NCI-H2029 (cell line): ENCODE data around the gene SPRYD4.
"Not testable (repeated sequence)": the region's sequence is repeated elsewhere in the genome, so short reads cannot be mapped to it uniquely, and the experiment has no call there.

Experiments
- DNase-seq: peaks from one replicate; lab custom pipeline; 2025; lab: John Stamatoyannopoulos, UW

Gene SPRYD4

DNA sequence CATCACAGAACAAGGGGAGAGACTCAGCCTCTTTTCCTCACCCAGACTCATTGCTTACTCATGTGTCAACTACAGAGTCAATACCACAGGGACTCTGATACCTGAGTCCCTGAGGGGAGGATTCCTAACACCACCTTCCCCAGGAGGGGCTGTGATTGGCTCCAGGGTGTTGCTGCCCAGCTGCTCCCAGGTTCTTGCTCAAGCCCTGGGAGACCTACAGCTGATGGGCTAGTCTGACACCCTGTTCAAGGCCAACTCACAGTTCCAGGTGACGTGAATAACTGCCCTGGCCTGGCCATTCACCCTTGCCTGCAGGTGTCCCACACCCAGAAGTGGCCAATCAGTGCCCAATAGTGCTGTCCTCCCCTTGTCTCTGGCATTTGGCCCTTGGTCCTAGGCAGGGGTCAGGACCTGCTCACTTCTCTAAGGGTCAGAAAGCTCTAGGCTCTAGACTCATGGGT is 8.6 kb downstream of the SPRYD4 start:
- DNase-seq, result no peak

DNA sequence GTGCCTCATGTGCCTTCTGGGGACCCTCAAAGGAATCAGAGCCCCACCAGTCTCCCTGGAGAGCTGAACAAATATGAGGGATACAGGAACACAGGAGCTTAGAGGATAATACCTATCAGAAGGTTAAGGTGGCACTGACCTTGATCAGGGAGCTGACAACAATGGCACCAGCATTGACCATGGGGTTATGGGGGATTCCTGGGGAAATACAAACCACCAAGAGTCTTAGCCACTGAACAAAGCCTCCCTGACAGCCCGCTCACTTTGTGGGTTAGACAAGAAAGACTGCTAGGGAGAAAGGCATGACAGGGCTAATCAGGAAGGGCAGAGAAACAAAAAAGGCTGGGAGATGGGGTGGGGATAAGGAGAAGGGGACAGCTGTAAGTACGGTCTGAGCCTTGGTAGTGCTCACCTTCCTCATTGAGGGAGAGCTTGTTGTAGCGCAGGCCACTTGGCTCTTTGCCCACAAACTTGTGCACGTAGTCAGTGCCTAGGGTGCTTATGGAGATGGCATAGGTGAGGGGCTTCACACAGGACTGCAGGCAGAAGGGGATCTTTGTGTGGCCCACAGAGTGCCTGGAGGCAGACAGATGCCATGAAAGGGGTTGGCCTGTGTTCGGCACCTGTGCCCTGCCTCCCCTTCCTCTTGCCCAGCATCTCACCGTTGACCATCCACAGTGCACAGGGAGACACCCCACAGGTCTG is 9.3 kb downstream of the SPRYD4 start:
- DNase-seq, result no peak

DNA sequence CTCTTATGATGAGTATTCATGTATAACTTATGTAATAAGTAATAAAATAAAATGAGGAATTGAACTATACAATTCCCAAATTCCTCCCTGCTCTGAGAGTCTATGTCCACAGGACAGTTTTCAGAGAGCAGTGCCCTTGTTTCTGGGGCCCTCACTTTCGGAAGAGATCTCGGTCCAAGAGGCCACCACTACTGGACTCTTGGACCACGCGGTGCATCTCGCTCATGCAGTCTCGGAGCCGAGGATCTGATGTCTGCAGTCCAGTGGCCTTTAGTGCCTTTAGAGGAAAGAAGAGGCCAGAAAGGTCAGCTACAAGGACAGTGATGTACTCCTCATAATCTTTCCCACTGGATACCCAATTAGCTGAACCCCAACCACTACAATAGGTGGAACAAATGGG is 11.2 kb downstream of the SPRYD4 start:
- no peak for DNase-seq

DNA sequence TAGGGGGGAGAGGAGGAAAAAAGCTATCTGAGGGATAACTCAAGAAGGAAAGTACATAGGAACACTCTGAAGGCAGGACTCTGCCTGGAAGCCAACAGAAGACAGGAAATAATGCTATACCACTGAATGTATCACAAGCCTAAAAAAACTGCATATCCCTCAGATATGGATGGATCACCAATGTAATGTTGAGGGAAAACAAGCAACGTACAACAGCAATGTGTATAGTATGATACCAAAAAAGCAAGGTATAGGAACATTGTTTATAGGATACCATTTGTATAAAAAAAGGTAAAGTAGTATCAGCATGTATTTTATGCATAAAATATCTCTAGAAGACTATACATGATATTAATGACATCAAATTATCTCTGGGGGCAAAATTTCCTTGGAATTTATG is 16.2 kb downstream of the SPRYD4 start:
- no peak for DNase-seq

DNA sequence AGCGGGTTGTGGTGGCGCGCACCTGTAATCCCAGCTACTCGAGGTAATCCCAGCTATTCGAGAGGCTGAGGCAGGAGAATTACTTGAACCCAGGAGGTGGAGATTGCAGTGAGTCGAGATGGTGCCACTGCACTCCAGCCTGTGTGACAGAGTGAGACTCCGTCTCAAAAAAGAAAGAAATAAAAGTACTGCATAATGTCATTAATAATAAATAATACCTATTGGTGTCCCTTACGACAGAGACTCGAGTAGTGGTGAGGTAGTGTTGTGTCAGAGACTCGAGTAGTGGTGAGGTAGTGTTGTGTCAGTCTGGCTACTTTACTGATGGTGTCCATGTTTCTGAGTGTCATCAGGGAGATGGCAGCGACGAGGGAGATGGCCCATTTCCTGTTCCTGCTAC is 18.3 kb downstream of the SPRYD4 start:
- DNase-seq, result no peak

DNA sequence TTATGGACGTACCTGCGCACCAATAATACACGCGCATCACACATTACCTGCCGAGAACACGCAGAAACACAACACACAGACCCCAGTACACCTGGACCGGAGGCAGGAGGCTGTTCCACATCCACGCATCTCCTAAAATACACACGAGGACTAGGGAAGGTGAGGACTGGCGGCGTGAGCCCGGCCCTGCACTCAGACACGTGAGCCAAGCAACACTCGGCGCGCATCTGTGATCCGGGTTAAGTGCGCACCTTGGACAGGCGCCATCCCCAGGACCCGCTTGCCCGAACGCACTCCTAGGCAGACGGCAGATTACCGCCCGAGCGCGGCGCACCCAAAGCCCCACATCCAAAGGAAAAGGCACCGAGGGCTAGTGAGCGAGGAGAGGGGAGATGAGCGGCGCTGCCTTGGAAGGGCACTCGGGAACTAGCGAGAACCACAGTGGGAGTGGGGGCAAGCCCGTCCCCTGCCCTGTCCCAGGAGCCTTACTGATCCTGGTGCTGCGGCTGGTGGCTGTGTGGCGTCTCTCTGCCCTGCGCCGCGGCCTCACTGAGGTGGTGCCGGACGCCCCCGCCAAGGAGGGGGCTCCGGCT is 19.2 kb downstream of the SPRYD4 start:
- DNase-seq, result peak; percentile 25

DNA sequence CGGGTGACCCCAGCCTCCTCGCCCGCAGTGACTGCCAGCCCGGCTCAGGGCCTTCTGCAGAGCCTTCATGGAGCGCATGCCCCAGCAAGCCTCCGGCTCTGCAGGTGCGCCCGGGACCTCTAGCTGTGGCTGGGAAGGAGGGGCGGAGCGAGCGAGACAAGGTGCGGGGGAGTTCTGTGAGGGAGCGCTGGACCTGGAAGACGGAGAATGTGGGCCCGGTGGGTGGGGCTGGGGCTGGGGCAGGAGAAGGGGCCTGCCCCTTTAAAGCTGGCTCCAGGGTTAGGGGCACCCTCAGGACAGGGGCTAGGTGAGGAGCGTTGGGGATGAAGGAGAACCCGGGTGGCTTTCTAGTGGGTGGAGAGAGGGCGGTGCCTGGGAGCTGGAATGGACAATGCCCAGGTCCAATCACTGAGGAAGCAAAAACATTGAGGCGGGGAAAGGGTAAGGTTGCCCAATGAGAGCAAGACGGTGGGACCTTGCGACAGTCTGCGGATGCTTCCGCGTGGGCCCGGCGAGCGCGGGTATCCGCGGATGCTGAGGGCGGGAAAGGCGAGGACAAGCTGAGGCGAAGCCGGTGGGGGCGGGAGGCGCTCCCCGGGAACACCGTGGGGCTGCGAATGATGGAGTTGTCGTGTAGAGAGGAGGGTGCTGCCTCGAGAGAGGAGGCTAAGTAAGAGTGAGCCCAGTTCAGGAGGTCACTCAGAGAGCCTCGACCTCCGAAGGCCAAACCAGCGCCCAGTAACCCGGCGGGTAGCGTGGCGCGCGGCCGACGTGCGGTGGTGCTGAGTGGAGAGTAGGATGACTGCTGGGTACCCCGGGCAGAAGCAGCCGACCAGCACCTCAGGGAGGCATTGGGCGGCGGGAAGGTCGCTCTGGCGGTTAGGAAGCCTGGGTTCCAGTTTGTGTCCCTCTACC is 19.9 kb downstream of the SPRYD4 start, which contains the start of gene GLS2:
GLS2 (minus strand) TSS at position 121 of the 915 bp plus-strand sequence; CDS start at position 78, 43 bp downstream.
- peak; percentile 88 for DNase-seq

DNA sequence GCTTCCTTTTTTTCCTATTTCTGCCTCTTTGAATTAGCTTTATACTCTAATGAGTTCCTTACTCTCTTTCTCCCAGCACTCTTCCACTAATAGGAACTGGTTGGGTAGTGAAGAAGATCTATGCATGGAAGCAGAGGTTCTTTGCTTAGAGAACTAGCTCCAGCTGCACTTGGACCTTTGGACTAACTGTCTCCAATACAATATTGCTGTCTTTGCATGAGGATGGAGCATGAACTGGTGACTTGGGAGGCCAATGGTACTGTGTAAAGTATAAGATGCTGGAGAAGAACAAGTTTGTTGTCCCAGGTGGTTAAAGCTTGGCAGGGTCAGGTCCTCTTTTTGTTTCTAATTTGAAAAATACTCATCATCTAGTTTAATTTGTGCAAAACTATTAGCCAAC is 22.0 kb downstream of the SPRYD4 start:
- no peak for DNase-seq

DNA sequence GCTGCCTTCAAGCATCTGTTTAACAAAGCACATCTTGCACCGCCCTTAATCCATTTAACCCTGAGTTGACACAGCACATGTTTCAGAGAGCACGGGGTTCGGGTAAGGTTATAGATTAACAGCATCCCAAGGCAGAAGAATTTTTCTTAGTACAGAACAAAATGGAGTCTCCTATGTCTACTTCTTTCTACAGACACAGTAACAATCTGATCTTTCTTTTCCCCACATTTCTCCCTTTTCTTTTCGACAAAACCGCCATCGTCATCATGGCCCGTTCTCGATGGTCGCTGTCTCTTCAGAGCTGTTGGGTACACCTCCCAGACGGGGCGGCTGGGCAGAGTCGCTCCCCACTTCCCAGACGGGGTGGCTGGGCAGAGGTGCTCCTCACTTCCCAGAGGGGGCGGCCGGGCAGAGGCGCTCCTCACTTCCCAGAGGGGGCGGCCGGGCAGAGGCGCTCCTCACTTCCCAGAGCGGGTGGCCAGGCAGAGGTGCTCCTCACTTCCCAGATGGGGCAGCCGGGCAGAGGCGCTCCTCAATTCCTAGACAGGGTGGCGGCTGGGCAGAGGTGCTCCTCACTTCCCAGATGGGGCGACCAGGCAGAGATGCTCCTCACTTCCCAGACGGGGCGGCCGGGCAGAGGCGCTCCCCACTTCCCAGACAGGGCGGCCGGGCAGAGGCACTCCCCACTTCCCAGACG is 25.2 kb downstream of the SPRYD4 start:
- DNase-seq, result not testable (repeated sequence)

DNA sequence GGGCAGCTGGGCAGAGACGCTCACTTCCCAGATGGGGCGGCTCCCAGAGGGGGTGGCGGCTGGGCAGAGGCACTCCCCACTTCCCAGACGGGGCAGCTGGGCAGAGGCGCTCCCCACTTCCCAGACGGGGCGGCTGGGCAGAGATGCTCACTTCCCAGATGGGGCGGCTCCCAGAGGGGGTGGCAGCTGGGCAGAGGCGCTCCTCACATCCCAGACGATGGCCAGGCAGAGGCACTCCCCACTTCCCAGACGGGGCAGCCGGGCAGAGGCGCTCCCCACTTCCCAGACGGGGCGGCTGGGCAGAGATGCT is 25.7 kb downstream of the SPRYD4 start:
- DNase-seq, result not testable (repeated sequence)

DNA sequence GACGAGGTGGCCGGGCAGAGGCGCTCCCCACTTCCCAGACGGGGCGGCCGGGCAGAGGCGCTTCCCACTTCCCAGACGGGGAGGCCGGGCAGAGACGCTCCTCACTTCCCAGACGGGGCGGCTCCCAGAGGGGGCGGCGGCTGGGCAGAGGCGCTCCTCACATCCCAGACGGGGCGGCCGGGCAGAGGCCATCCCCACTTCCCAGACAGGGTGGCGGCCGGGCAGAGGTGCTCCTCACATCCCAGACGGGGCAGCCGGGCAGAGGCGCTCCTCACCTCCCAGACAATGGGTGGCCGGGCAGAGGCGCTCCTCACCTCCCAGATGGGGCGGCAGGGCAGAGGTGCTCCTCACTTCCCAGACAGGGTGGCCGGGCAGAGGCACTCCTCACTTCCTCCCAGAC is 26.1 kb downstream of the SPRYD4 start:
- not testable (repeated sequence) for DNase-seq

DNA sequence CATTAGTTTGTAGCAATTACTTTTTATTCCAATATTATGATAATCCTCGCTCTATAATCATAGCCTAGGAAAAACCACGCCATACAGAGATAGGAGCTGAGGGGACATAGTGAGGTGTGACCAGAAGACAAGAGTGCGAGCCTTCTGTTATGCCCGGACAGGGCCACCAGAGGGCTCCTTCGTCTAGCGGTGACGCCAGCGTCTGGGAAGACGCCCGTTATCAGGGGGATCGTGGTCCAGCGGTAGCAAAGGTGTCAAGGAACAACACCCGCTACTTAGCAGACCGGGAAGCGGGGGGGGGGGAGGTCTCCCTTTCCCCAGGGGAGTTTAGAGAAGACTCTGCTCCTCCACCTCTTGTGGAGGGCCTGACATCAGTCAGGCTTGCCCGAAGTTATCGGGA is 28.3 kb downstream of the SPRYD4 start:
- peak; percentile 11 for DNase-seq

DNA sequence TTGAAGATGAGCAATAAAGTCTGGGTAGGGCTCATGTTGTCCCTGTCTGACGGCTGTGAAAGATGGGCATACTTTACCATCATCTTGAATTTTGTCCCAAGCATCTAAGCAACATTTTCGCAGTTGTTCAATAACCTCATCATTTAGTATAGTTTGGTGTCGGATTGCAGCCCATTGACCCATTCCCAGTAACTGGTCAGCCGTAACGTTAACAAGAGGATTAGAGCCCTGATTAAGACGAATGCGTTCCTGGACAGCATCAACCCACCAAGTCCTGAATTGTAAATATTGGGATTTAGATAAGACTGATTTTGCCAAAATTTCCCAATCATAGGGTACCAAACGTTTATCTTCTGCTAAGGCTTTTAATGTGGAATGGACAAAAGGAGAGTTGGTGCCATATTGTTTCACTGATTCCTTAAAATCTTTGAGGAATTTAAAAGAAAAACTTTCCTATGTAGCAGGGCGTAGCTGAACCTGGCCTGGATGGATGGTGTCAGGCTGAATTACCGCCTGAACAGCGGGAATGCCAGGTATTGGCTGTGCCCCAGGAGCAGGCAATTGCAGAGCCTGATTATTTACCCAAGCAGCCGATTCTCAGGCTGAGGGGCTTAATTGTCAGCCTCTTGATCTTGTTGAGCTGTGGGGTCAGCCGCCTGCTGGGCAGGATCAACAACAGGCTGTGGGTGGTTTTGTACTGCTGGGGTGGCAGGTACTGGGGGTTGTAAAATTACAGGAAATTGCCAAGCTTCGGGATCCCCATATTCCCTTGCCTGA is 29.9 kb downstream of the SPRYD4 start:
- not testable (repeated sequence) for DNase-seq

DNA sequence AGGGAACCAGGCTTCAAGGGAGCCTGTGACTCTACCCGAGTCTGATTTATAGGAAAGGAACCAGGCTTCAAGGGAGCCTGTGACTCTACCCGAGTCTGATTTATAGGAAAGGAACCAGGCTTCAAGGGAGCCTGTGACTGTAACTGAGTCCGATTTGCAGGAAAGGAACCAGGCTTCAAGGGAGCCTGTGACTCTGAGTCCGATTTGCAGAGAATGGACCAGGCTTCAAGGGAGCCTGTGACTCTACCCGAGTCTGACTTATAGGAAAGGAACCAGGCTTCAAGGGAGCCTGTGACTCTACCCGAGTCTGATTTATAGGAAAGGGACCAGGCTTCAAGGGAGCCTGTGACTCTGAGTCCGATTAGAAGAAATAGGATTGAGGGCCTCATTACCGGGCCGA is 31.1 kb downstream of the SPRYD4 start:
- not testable (repeated sequence) for DNase-seq

DNA sequence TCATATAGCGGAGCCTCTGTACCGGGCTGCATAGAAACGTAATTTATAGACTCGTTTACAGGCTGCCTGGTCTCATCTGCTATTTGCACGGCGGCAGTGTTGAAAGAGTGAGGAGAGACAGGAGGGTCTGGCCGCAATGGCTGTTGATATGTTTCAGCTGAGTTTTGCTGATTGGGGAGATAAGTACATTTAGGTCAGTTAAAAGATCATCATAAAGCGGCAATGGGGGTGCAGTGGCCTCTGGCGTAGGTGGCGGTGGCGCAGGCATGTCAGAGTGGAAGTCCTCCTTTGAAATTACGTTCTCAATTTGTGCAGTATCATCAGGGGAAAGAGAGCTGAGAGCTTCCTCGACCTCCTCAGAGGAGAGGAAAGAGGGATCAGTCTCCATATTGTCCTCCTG is 31.5 kb downstream of the SPRYD4 start:
- not testable (repeated sequence) for DNase-seq

DNA sequence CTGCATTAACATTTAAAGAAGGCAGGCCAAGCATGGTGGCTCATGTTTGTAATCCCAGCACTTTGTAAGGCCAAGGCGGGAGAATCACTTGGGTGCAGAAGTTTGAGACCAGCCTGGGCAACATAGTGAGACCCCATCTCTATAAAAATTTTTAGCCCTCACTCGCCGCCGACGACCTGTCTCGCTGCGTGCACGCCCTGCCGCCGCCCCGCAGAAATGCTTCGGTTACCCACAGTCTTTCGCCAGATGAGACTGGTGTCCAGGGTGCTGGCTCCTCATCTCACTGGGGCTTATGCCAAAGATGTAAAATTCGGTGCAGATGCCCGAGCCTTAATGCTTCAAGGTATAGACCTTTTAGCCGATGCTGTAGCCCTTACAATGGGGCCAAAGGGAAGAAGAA is 42.4 kb downstream of the SPRYD4 start:
- DNase-seq, result no peak

DNA sequence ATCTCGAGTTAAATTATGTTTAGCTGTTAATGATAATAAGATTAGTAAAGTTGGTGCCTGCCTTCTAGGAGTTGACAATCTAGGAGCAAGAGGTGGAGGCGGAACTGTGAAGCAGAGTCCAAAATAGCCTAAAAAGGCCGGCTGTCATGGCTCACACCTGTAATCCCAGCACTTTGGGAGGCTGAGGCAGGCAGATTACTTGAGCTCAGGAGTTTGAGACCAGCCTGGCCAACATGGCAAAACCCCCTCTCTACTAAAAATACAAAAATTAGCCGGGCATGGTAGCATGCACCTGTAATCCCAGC is 45.6 kb downstream of the SPRYD4 start:
- DNase-seq, result not testable (repeated sequence)

DNA sequence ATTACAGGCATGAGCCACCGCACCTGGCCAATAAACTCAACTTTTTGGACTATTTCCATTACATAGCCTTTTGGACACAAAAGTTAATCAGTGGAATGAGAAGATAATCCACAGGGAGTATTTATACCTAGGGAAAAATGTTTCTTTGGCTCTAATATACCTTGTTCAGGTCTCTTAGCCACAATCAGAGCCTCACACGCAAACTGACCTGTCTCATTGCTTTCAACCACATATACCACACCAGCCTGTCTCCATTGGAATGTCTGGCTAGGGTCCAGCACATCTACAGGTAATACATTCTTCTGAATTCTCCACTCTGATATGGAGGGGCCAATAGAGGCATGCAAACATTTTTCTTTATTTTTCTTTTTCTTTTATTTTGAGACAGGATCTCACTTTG is 49.5 kb downstream of the SPRYD4 start:
- DNase-seq, result no peak

DNA sequence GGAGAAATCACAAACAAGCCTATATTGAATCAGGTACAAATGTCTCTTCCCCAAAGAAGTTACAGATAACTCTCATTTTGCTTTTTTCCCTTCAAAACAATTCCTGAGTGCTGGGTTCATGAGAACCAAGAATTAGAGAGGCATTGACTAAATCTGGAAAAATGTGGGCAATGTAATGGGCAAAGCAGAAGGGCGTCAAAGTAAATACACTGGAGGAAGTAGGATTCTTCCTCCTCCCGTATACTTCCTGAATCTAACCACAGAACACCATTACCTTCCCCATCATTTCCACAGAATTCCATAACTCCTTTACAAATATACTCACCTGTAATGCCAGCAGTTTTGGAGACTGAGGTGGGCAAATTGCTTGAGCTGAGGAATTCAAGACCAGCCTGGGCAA is 50.2 kb downstream of the SPRYD4 start:
- no peak for DNase-seq

DNA sequence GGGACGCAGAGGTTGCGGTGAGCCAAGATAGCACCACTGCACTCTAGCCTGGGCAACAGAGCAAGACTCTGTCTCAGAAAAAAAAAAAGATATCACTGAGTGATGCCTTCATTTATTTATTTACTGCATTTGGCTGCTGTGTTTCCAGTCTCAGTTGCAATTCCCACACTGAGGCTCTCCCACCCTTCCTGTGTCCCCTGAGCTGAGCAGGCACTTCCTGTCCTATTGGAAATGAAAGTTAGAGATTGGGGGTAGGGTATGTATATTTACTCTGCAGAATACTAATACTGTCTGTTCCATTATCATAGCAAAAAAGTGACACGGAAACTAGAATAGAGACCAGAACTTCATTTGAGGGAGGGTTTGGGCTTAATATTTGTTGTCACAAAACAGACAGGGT is 51.7 kb downstream of the SPRYD4 start:
- DNase-seq, result no peak

DNA sequence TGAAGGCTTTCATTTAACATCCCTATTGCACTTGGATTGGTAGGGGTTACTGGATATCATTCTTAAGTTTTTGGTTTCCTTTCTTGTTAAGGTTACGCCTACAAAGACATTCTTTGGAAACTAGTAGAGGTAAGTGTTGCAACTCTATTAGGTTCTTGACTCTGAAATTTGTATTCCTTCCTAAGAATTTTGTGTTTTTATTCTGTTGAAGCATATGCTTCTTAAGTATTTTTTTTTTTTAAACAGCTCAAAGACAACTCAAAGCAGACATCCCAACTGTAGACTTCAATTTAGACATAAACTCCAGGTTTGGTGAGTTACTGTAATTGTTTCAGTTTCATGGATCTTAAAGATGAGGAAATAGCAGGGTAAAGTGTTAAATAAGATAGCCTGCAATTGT is 52.1 kb downstream of the SPRYD4 start:
- no peak for DNase-seq

DNA sequence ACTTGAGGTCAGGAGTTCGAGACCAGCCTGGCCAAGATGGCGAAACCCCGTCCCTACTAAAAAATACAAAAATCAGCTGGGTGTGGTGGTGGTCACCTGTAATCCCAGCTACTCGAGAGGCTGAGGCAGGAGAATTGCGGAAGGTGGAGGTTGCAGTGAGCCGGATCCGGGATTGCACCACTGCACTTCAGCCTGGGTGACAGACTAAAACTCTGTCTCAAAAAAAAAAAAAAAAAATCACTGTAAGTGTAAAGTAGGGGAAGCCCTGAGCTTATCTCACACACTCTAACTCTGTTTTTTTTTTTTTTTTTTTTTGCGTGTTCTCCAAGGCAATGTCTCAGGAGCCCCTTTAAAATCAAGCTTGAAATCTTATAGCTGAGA is 52.8 kb downstream of the SPRYD4 start:
- DNase-seq, result no peak
